HepG2 (cell line): ENCODE measurements around the gene AIF1. TPM values are rescaled to one million over a fixed set of nuclear protein-coding genes. Genes with fewer than 3 reads are reported as not detected.

ENCODE experiments used
- CREB1 ChIP-seq, 2 experiments: fragments of 450-650 bp in 1 of 2; IDR thresholded peaks; 2 replicates each; pipeline ENCODE4 v1.6.1; 2016 to 2017; ENCODE audit warnings: control low read depth in 1 of 2, mild to moderate bottlenecking in 1 of 2, missing compliant biosample characterization in 1 of 2, missing genetic modification characterization in 1 of 2
- DNMT3B ChIP-seq: conservative IDR thresholded peaks from 2 replicates; pipeline ENCODE4 v1.6.1; 2016; ENCODE audit warnings: missing biosample characterization, control low read depth
- EZH2 ChIP-seq: conservative IDR thresholded peaks from 2 replicates; pipeline ENCODE4 v1.6.1; 2012; ENCODE audit warnings: mild to moderate bottlenecking, low read depth, low read length, moderate library complexity
- HNF4G ChIP-seq, 2 experiments: sonication (generic) in 1 of 2; formaldehyde crosslinking in 1 of 2; IDR thresholded peaks; 2 replicates each; pipeline versions ENCODE4 v1.4.0 to v1.6.1; 2011 to 2020; ENCODE audit warnings: borderline replicate concordance in 2 of 2, low read depth in 2 of 2, mild to moderate bottlenecking in 2 of 2, low read length in 1 of 2, missing genetic modification reagents in 1 of 2, moderate library complexity in 1 of 2
- JUND ChIP-seq: sonication (generic); formaldehyde crosslinking; IDR thresholded peaks from 2 replicates; pipeline ENCODE4 v1.8.0; 2022; ENCODE audit warnings: mild to moderate bottlenecking, missing genetic modification reagents
- KAT2B ChIP-seq: fragments of 150-350 bp; IDR thresholded peaks from 2 replicates; pipeline ENCODE4 v1.6.1; 2014; ENCODE audit warnings: low read depth, low read length, borderline replicate concordance
- KDM1A ChIP-seq: IDR thresholded peaks from 2 replicates; pipeline ENCODE4 v1.6.1; 2016; ENCODE audit warnings: missing compliant biosample characterization
- MXD4 ChIP-seq: IDR thresholded peaks from 2 replicates; pipeline ENCODE4 v1.6.1; 2016; ENCODE audit warnings: mild to moderate bottlenecking, missing biosample characterization, missing genetic modification reagents
- MYC ChIP-seq: sonication (generic); formaldehyde crosslinking; IDR thresholded peaks from 2 replicates; pipeline ENCODE4 v1.9.0; 2021; ENCODE audit warnings: missing genetic modification reagents, borderline replicate concordance
- NAIF1 ChIP-seq: sonication (generic); formaldehyde crosslinking; IDR thresholded peaks from 2 replicates; pipeline ENCODE4 v1.5.0; 2020; ENCODE audit warnings: mild to moderate bottlenecking, missing genetic modification reagents, borderline replicate concordance
- PCBP1 ChIP-seq: fragments of 200-400 bp; formaldehyde crosslinking; IDR thresholded peaks from 2 replicates; pipeline ENCODE4 v1.6.1; 2017; ENCODE audit warnings: mild to moderate bottlenecking, low read depth, low read length, borderline replicate concordance
- PTBP1 ChIP-seq: fragments of 200-400 bp; formaldehyde crosslinking; IDR thresholded peaks from 2 replicates; pipeline ENCODE4 v1.6.1; 2018; ENCODE audit warnings: low read length, low read depth; ENCODE audit not compliant: poor library complexity, severe bottlenecking
- SRF ChIP-seq: IDR thresholded peaks from 2 replicates; pipeline ENCODE4 v1.6.1; 2011; ENCODE audit warnings: mild to moderate bottlenecking, low read depth, low read length, moderate library complexity
- ZBTB7A ChIP-seq: sonication (generic); formaldehyde crosslinking; IDR thresholded peaks from 2 replicates; pipeline ENCODE4 v1.8.0; 2022; ENCODE audit warnings: mild to moderate bottlenecking, missing genetic modification reagents
- ZFP36L1 ChIP-seq: sonication (generic); formaldehyde crosslinking; IDR thresholded peaks from 2 replicates; pipeline ENCODE4 v1.8.0; 2022; ENCODE audit warnings: mild to moderate bottlenecking, missing genetic modification reagents, moderate library complexity
- ZNF207 ChIP-seq: fragments of 450-650 bp; IDR thresholded peaks from 2 replicates; pipeline ENCODE4 v1.6.1; 2016; ENCODE audit warnings: antibody characterized with exemption, borderline replicate concordance
- ZNF30 ChIP-seq: sonication (generic); formaldehyde crosslinking; IDR thresholded peaks from 2 replicates; pipeline ENCODE4 v1.5.0; 2020; ENCODE audit warnings: mild to moderate bottlenecking, missing genetic modification reagents
- ZNF33A ChIP-seq: sonication (generic); formaldehyde crosslinking; IDR thresholded peaks from 2 replicates; pipeline ENCODE4 v1.5.1; 2020; ENCODE audit warnings: missing genetic modification reagents, mild to moderate bottlenecking, moderate library complexity, borderline replicate concordance
- ZNF343 ChIP-seq: sonication (generic); formaldehyde crosslinking; IDR thresholded peaks from 2 replicates; pipeline ENCODE4 v1.4.0; 2020; ENCODE audit warnings: mild to moderate bottlenecking, missing genetic modification reagents
- ZNF577 ChIP-seq: sonication (generic); formaldehyde crosslinking; IDR thresholded peaks from 2 replicates; pipeline ENCODE4 v1.4.0; 2020; ENCODE audit warnings: mild to moderate bottlenecking, low read depth, missing genetic modification reagents, borderline replicate concordance
- ZNF605 ChIP-seq: sonication (generic); formaldehyde crosslinking; IDR thresholded peaks from 2 replicates; pipeline ENCODE4 v1.8.0; 2022; ENCODE audit warnings: mild to moderate bottlenecking, missing genetic modification reagents
- ZNF660 ChIP-seq: sonication (generic); formaldehyde crosslinking; IDR thresholded peaks from 2 replicates; pipeline ENCODE4 v1.5.1; 2020; ENCODE audit warnings: mild to moderate bottlenecking, low read depth, missing genetic modification reagents, borderline replicate concordance
- ZNF709 ChIP-seq: sonication (generic); formaldehyde crosslinking; IDR thresholded peaks from 2 replicates; pipeline ENCODE4 v1.5.0; 2020; ENCODE audit warnings: mild to moderate bottlenecking, missing genetic modification reagents
- ZSCAN30 ChIP-seq: sonication (generic); formaldehyde crosslinking; IDR thresholded peaks from 2 replicates; pipeline ENCODE4 v1.5.0; 2020; ENCODE audit warnings: mild to moderate bottlenecking, missing genetic modification reagents
- polyA plus RNA-seq, 8 experiments: library from polyadenylated mRNA; depleted of rRNA in 3 of 8; stranded (reverse) in 7 of 8; unstranded in 1 of 8; fragments of >200 nt; fragmentation: Illumina TruSeq in 4 of 8; extraction: Trizol in 4 of 8; gene quantifications; 2 replicates each; pipeline versions ENCODE4 v1.2.1 to v1.2.3, GENCODE V29; 2011 to 2016; ENCODE audit warnings: low read depth in 4 of 8, missing spikeins in 1 of 8, mixed read lengths in 1 of 8; ENCODE audit not compliant: insufficient read depth in 1 of 8
- total RNA-seq, 5 experiments: library from RNA; depleted of rRNA; stranded (reverse); fragments of >200 nt; fragmentation: Illumina TruSeq; extraction: Trizol; gene quantifications; 2 replicates each; pipeline ENCODE4 v1.2.3, GENCODE V29; 2016; ENCODE audit warnings: low read depth in 1 of 5
- TF ChIP-seq, protein P1 (sequence below): IDR thresholded peaks from 2 replicates; pipeline ENCODE4 v1.6.1; 2016; ENCODE audit warnings: missing compliant biosample characterization, missing genetic modification reagents, borderline replicate concordance
- TF ChIP-seq, protein P2 (sequence below): sonication (generic); formaldehyde crosslinking; IDR thresholded peaks from 2 replicates; pipeline ENCODE4; 2020; ENCODE audit warnings: missing genetic modification reagents, mild to moderate bottlenecking, borderline replicate concordance

Gene AIF1
- total and polyA plus RNA-seq, 2 of the 13 experiments (the other 11 are each of a cell fraction or from before 2014, with no cell fraction given): 1.5 TPM; not detected in 1

DNA sequence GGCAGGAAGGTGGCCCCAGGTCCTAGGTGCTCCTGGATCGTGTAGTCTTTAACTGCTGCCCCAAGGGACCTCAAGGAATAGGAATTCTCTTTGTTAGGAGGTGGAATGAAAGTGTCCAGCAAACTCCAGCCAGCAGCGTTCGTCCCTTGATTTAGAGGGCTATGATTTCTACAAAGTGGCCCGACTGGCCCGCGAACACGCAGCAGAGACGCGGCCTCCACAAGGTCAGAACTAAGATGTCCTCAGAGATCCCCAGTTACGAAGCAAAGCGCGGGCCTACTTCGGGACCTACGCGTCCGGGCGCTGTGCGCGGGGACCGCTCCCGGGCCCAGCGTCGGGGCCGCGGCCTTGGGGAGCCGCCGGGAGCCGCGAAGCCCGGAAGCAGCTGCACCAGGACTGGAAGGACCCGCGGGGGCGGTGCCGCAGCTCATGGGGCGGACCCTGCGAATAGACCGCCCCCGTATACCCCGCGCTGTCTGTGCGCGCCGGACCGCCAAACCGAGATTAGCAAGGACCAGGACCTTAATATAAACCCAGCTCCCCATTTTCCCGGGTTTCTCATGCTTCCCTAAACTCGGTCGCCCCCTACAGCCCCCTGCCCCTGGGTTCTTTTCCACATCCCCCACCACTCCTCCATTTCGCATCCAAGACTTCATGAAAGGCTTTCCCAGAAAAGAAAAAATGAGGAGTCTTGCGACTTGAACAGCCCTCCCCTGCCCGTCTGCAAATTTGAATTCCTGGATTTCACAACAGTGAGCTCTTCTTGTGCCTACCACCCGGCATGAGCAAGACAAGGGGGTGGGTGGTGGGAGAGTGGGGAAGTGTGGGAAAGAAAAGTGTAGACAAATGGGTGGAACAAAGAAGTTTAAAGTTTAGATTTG is 45.6 kb downstream of the AIF1 start, which contains the start of gene C6orf47 (continued):
- TF ChIP-seq ZNF33A (CRISPR knock-in tag): 0 out of 2 replicates have a peak, but pooled peaks have one; percentile 72
- no peak for TF ChIP-seq ZNF343 (CRISPR knock-in tag)
- TF ChIP-seq HNF4G (IDR thresholded peaks at IDR 0.05; ENCODE audit: borderline replicate concordance, low read depth, low read length): no peak; the same call in 1 of the 2 replicates
- peak; percentile 71; the same call in 1 of the 2 replicates for TF ChIP-seq HNF4G (CRISPR knock-in tag; IDR thresholded peaks at IDR 0.05; ENCODE audit: borderline replicate concordance, low read depth)
- no peak for TF ChIP-seq ZNF30 (CRISPR knock-in tag)
- peak; percentile 55; the same call in 1 of the 2 replicates for TF ChIP-seq DNMT3B (CRISPR knock-in tag)
- TF ChIP-seq PCBP1: no peak
- no peak for TF ChIP-seq PTBP1
- no peak for TF ChIP-seq SRF
- TF ChIP-seq KAT2B: no peak
- TF ChIP-seq, protein P1, sequence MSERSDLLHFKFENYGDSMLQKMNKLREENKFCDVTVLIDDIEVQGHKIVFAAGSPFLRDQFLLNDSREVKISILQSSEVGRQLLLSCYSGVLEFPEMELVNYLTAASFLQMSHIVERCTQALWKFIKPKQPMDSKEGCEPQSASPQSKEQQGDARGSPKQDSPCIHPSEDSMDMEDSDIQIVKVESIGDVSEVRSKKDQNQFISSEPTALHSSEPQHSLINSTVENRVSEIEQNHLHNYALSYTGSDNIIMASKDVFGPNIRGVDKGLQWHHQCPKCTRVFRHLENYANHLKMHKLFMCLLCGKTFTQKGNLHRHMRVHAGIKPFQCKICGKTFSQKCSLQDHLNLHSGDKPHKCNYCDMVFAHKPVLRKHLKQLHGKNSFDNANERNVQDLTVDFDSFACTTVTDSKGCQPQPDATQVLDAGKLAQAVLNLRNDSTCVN (CRISPR knock-in tag): peak; percentile 61; the same call in 1 of the 2 replicates
- TF ChIP-seq MYC (CRISPR knock-in tag): peak; percentile 65; the same call in 1 of the 2 replicates
- TF ChIP-seq JUND (CRISPR knock-in tag): no peak; the same call in 1 of the 2 replicates
- TF ChIP-seq ZNF605 (CRISPR knock-in tag): 0 out of 2 replicates have a peak, but pooled peaks have one; percentile 21
- TF ChIP-seq KDM1A (CRISPR knock-in tag): no peak
- TF ChIP-seq CREB1 (IDR thresholded peaks at IDR 0.05): no peak
- TF ChIP-seq CREB1 (CRISPR knock-in tag; IDR thresholded peaks at IDR 0.05): no peak
- peak; percentile 35; the same call in 1 of the 2 replicates for TF ChIP-seq NAIF1 (CRISPR knock-in tag)
- TF ChIP-seq, protein P2, sequence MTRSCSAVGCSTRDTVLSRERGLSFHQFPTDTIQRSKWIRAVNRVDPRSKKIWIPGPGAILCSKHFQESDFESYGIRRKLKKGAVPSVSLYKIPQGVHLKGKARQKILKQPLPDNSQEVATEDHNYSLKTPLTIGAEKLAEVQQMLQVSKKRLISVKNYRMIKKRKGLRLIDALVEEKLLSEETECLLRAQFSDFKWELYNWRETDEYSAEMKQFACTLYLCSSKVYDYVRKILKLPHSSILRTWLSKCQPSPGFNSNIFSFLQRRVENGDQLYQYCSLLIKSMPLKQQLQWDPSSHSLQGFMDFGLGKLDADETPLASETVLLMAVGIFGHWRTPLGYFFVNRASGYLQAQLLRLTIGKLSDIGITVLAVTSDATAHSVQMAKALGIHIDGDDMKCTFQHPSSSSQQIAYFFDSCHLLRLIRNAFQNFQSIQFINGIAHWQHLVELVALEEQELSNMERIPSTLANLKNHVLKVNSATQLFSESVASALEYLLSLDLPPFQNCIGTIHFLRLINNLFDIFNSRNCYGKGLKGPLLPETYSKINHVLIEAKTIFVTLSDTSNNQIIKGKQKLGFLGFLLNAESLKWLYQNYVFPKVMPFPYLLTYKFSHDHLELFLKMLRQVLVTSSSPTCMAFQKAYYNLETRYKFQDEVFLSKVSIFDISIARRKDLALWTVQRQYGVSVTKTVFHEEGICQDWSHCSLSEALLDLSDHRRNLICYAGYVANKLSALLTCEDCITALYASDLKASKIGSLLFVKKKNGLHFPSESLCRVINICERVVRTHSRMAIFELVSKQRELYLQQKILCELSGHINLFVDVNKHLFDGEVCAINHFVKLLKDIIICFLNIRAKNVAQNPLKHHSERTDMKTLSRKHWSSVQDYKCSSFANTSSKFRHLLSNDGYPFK (CRISPR knock-in tag): no peak
- no peak for TF ChIP-seq ZNF577
- no peak for TF ChIP-seq ZNF207
- no peak for TF ChIP-seq ZSCAN30
- peak; percentile 60; the same call in 1 of the 2 replicates for TF ChIP-seq ZBTB7A (CRISPR knock-in tag)
- TF ChIP-seq MXD4 (CRISPR knock-in tag): peak; percentile 76
- TF ChIP-seq ZFP36L1 (CRISPR knock-in tag): peak; percentile 82; the same call in 1 of the 2 replicates
- no peak for TF ChIP-seq ZNF660
- no peak for TF ChIP-seq EZH2
- TF ChIP-seq ZNF709 (CRISPR knock-in tag): no peak
